GM18520 (cell line): ENCODE data around the gene SDCCAG8.
"Not testable (repeated sequence)": the region's sequence is repeated elsewhere in the genome, so short reads cannot be mapped to it uniquely, and the experiment has no call there.

ENCODE experiments used
- ATAC-seq: cut with Tn5 transposase; IDR thresholded peaks from one replicate; pipeline ENCODE4 v1.9.1; 2021; ENCODE audit not compliant: unreplicated experiment

The SDCCAG8 gene

DNA sequence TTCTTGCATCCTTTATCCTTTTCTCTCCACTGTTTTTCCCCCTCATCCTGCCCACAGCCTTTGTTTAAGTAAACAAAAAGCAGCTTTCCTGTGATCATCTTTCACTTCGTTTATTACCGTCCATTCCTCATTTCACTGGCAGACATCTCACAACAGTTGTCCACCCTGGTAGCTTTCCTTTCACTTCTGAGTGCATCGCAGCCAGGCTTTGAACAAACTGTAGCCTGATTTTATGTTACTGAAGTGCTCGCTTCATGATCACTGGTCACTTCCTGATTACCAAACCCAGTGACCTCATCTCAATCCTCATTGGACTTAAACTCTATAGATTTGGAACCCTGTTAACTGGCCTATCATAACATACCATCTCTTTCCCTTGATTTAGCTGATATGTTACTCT lies 67.7 kb downstream of the SDCCAG8 start:
- ATAC-seq, result no peak

- no peak for ATAC-seq
Measured at GRCh38 chr1:243325305-243325890, 69.6 kb downstream of the SDCCAG8 start.

DNA sequence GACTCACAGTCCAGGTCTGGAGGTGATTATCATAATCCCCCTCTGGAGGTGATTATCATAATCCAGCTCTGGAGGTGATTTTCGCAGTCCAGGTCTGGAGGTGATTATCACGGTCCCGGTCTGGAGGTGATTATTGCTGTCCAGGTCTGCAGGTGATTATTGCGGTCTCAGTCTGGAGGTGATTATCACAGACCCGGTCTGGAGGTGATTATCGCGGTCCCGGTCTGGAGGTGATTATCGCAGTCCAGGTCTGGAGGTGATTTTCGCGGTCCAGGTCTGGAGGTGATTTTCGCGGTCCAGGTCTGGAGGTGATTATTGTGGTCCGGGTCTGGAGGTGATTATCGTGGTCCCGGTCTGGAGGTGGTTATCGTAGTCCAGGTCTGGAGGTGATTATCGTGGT lies 76.6 kb downstream of the SDCCAG8 start:
- no peak for ATAC-seq

- no peak for ATAC-seq
Measured at GRCh38 chr1:243335292-243335691, 79.5 kb downstream of the SDCCAG8 start.

- ATAC-seq, result no peak
Measured at GRCh38 chr1:243336163-243336562, 80.3 kb downstream of the SDCCAG8 start.

DNA sequence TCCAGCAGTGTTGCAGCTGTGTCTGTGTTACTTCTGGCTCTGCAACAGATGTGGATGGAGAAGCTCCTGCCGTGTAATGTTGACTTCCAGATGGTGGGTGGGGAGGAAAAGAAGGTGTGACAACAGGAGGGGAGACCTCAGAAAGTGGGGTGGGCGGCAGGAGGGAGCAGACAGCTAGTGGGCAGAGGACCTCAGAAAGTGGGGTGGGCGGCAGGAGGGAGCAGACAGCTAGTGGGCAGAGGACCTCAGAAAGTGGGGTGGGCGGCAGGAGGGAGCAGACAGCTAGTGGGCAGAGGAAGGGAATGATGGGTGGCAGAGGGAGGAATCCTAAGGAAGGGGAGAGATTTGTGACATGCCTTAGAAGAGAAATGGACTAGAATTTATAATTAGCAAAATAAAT lies 83.0 kb downstream of the SDCCAG8 start:
- not testable (repeated sequence) for ATAC-seq

DNA sequence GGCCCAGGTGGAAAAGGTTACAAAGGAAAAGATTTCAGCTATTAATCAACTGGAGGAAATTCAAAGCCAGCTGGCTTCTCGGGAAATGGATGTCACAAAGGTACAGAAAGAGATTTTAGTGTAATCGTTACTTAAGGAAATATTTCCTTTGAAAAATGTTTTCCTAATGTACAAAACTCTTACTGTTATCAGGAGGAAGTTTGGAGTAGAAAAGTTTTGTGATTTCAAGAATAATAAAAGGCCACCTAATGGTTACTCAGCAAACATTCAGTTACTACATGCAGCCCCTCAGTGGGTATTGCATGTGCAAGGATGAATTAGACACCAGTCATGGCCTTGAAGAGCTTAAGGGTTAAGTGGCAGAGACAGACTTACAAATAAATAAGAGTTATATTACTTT lies 85.2 kb downstream of the SDCCAG8 start:
- no peak for ATAC-seq

DNA sequence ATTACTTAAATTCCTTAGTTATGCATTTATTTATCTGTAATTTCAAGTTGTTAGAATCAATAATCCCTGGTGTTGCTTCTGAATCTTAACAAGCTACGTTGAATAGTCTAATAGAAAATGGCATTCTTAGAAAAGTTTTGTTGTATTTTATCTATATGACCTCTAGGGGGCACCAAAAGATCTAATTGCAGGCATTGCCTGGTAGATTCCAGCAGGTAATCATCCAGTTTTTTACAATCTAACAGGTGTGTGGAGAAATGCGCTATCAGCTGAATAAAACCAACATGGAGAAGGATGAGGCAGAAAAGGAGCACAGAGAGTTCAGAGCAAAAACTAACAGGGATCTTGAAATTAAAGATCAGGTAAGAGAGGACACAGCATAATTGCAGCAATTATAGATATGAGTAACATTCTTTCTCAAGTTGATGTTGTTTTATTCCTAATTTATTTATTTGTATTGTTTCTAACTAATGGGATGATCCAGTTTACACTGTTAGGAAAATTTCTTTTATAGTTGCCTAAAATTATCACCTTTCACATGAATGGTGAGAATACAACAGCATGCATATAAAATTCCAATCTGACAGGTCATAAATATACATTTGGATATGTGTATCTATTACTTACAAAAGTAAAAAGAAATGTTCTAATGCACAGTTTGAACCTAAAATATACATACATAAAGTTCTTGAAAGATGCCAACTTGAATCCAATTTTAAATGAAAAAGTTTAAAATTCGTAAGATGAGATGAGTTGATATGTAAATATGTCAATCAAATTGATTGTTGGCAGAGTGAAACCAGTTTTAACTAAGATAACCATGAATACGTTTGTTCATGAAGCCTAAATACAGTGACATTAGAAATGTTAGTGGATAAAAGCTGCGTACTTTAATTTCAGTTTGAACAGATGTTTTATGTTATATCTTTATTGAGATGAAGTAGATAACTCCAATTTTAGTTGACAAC lies 88.4 kb downstream of the SDCCAG8 start:
- no peak for ATAC-seq

DNA sequence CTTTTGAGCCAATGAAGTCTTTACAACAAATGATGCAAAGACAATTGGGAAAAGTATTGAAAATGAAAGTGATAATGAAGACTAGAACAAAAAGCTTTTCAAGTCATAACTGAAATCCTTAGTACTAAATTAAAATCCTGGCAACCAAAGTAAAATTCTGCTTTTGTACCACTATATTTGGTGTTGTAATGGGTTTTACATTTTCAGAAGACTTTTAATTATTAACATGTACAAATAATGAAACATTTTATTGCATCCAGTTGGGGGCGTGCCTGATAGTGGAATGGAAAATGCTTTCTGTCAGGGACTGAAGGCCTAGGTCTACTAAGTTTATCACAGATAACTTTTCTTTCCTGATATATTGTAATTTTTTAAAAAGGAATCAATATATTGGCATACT lies 89.4 kb downstream of the SDCCAG8 start:
- no peak for ATAC-seq

DNA sequence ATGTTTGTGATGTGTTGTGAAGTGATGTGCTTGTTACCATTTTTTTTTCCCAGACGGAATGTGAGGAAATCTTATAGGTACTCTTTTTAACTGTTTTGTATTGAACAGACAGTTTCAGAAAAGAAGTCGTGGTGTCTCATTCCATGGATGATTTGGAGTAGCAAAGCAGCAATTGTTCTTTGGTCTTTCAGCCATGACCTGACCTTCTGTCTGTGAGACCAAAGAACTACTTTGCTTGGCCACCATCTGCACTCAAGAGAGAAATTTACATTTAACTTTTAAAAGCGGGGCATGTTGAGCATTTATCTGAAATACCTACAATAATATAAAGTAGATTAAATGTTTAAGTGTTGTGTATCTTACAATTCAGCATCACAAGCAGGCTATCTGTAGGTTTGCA lies 90.2 kb downstream of the SDCCAG8 start:
- ATAC-seq, result no peak

DNA sequence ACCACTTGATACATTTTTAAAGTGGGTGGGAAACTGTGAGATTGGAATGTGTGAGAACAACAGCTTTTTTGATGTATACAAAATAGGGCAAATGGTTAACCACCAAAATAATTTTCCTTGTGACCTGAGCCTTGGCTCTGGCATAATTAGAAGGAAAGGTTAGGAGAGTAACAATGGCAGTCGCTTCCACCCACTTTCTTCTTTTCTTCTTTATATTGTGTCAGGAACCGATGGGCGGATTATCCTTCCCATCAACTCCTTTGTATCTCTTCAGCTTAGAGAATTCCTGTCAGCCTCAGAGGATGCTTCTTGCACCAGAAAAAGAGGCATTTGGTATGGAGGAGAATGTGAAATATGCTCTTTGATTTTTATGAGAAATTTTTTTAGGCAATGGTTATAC lies 90.6 kb downstream of the SDCCAG8 start:
- ATAC-seq, result no peak

GRCh38 chr1:243348331-243348730 lies 92.5 kb downstream of the SDCCAG8 start:
- ATAC-seq, result no peak

- no peak for ATAC-seq
Measured at GRCh38 chr1:243349128-243349527, 93.3 kb downstream of the SDCCAG8 start.

GRCh38 chr1:243351337-243351736 lies 95.5 kb downstream of the SDCCAG8 start:
- ATAC-seq, result no peak

DNA sequence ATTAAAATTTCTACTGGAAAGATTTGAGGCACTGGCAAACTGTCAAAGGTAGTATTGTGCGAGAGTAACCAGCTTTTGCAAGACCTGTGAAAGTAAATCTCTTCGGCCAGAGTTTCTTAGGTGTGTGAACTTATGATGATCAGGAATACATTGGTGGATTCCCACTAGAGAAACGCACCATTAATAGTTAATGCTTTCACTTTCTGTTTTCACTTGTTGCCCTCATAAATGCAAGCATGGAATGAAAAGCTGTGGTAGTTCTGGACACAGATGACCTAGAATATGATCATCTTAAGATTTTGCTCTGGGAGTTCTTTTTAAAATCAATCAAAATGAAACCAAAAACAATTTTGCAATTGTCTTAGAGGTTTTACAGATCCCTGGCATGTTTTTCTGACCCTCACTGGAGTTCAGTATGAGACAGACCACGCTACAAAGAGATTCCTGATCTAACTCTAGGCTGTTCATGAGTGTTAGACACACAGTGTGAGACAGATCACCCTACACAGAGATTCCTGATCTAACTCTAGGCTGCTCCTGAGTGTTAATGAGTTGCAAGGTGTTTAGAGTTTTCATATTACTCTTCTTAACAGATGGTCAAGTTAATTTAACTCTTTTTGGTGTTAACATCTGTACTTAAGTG lies 98.8 kb downstream of the SDCCAG8 start:
- ATAC-seq, result peak; percentile 46

DNA sequence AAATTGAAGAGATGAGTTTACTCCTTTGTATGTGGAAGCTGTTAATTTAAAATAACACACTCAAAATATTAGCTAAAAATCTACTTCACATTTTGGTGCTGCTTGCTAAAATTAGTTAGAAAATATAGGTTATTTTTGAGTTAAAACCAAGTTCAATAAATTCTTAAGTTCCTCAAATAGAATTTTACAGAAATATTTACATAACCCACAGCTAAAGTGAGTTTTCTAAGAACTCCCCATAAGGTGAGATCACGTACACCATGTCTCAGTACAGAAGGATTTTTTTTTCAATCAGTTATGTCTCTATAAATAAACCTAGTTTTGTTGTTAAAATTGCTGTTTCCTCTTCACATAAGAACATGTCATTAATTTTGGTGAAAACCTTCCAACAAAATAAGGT lies 108.0 kb downstream of the SDCCAG8 start:
- ATAC-seq, result no peak

DNA sequence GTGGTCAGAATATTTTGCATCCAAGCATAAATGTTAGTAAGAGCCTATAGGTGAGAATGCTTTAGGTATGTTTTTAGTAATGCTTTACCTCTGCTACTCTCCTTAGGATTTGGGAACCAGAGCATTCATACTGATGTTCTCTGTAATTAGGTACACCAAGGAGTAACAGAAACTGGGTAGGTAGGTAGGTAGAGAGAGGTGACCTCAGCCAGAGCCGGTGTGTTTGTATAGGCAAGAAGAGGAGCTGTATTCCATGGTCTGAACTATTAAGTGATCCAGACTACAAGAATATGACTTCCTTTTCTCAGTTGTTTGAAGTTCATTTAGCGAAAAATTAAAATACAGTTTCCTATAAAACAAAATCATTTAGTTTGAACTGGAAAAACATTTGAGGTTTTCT lies 108.5 kb downstream of the SDCCAG8 start:
- no peak for ATAC-seq

GRCh38 chr1:243364866-243365265 lies 109.0 kb downstream of the SDCCAG8 start:
- ATAC-seq, result no peak

DNA sequence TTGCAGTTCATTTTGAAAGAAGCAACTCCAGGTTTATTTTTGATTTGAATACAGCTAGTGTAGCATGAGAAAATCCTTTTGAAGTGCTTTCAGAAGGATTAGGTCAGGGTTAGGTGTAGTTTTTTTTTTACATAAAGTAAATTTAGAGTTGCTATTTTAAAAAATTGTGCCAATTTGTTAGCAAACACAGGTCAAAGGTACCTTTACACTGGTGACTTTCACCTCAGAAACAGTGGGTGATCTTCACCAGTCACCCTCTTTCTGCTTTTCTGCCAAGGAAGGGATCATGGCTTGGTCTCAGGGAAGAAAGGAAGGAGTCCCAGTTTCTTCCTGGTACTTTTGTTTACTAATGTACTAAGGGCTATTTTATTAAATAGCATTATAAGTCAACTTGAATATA lies 111.5 kb downstream of the SDCCAG8 start:
- no peak for ATAC-seq

- ATAC-seq, result no peak
Measured at GRCh38 chr1:243374412-243374811, 118.6 kb downstream of the SDCCAG8 start.

DNA sequence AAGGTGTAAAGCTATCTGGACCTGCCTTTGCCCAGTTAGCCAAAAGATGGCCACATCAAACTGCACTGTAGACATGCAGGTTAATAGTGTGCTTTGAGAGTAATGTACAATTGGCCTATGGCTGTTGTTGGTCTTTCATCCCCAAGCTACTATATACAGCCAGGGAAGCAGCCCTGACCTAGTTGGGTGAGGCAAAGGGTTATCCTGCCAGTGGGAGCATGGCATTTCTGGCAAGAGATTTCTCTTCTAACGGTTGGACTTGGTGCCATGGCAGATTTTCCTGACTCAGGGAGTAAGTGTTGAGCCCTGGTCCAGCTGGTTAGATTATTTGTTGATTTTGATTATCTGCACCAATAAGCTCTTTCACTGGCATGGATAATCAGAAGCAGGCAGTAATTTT lies 119.8 kb downstream of the SDCCAG8 start:
- no peak for ATAC-seq

DNA sequence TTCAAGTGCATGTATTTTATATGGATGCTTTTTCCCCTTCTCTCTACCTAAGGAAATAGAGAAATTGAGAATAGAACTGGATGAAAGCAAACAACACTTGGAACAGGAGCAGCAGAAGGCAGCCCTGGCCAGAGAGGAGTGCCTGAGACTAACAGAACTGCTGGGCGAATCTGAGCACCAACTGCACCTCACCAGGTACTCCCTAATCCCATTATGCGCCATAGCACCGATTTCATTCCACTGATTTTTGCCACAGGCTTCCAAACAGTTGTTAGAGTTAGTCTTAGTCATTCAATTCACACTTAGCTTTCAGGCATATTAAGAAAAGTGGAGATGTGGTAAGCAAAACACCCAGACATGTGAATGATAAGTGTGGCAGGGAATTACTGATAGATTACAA lies 122.8 kb downstream of the SDCCAG8 start:
- ATAC-seq, result no peak
